ENCODE results near the gene ANKMY1. TPM values are rescaled to one million over a fixed set of nuclear protein-coding genes. Genes with fewer than 3 reads are reported as not detected.

Gene ANKMY1
- total and polyA plus RNA-seq, 2 of the 13 experiments (the other 11 are each of a cell fraction or from before 2014, with no cell fraction given): 11.7 to 18.8 TPM

- TF ChIP-seq NAIF1 (CRISPR knock-in tag; IDR thresholded peaks at IDR 0.05; ENCODE audit: borderline replicate concordance) (0 out of 2 replicates have a peak, but pooled peaks have one; percentile 19), POGK (CRISPR knock-in tag; conservative IDR thresholded peaks at IDR 0.05) (peak; percentile 47; the same call in 1 of the 2 replicates), SCMH1 (CRISPR knock-in tag; IDR thresholded peaks at IDR 0.05; ENCODE audit: borderline replicate concordance) (no peak), BCLAF1 (IDR thresholded peaks at IDR 0.05) (no peak), PREB (CRISPR knock-in tag; IDR thresholded peaks at IDR 0.05) (no peak), TAF15 (IDR thresholded peaks at IDR 0.05; ENCODE audit: low read depth, low read length, poor library complexity, severe bottlenecking) (peak; percentile 46), KLF6 (CRISPR knock-in tag; IDR thresholded peaks at IDR 0.05) (no peak; the same call in 1 of the 2 replicates), SPEN (CRISPR knock-in tag; IDR thresholded peaks at IDR 0.05; ENCODE audit: low read depth) (peak; percentile 92), NFKBIZ (CRISPR knock-in tag; IDR thresholded peaks at IDR 0.05) (no peak; the same call in 1 of the 2 replicates), TCF7L2 (IDR thresholded peaks at IDR 0.05; ENCODE audit: low read depth, low read length) (no peak), ZFP62 (CRISPR knock-in tag; IDR thresholded peaks at IDR 0.05) (peak; percentile 85; the same call in 1 of the 2 replicates), ETV6 (CRISPR knock-in tag; conservative IDR thresholded peaks at IDR 0.05) (peak; percentile 30), ZNF720 (CRISPR knock-in tag; IDR thresholded peaks at IDR 0.05) (0 out of 2 replicates have a peak, but pooled peaks have one; percentile 17), NKX3-1 (CRISPR knock-in tag; IDR thresholded peaks at IDR 0.05) (no peak; the same call in 1 of the 2 replicates), TRIM24 (CRISPR knock-in tag; IDR thresholded peaks at IDR 0.05) (no peak), IKZF5 (CRISPR knock-in tag; IDR thresholded peaks at IDR 0.05) (peak; percentile 69; the same call in 1 of the 2 replicates)
Measured at GRCh38 chr2:240586198-240586918, 28.6 kb upstream of the ANKMY1 start, which contains the start of gene CAPN10 (continued).

Measured in HepG2 (cell line).